Stimulated activated CD8-positive, alpha-beta memory T cell treated with anti-CD3 and anti-CD28 coated beads, Interleukin-12 subunit alpha, Interleukin-12 subunit beta, amount 100 ng/mL, for 1 hour (primary cell): ENCODE measurements around the gene FTO.
"Not testable (repeated sequence)": the region's sequence is repeated elsewhere in the genome, so short reads cannot be mapped to it uniquely, and the experiment has no call there.

Source experiments
- DNase-seq: peaks from one replicate; pipeline ENCODE4 v3.0.0-alpha.2; 2020; ENCODE audit warnings: low read depth

Gene FTO

DNA sequence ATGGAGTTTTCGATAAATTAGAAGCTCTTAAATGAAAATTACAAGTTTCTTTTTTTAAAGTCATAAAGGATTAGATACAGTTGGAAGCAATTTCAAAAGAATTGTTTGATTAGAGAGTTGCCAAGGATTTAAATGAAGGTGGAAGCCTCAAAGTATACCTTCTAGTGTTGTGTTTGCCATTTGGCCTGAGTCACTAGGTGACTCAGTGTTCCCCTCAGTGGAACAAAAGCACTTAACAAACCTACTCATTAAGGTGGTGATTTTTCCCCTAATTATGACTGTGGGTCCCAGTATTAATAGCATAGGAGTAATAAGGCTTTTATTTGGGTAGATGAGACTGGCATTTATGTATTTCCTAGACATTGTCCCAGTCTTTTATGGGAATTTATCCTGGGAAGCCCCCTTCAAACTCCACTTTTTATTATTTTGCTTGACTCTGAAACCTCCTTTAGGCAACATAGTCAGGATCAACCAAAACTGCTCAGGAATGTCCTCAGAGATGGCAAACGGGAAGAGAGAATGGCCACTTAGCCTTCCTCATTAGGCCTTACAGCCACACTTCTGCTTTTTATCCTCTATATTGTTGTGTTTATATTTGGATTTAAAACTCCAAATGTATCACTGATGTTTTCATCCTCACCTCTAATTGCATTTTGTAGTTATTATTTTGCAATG, 161.0 kb downstream of the FTO start:
- no peak for DNase-seq

DNA sequence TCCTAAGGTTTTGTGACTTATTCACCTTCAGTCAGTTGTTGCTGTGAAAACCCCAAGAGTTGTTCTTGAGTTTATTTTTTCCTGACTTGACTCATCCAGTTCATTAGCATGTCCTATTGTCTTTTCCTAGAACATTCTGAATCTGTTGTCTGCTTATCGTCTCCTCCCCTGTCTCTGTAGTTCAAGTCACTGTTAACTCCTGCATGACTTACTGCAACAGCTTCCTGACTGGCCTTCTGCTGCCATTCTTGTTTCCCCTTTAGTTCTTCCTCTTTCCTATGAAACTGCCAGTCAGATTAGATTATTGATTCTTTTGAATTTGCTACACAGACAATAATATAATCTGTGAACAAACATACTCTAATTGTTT, 161.5 kb downstream of the FTO start:
- no peak for DNase-seq

DNA sequence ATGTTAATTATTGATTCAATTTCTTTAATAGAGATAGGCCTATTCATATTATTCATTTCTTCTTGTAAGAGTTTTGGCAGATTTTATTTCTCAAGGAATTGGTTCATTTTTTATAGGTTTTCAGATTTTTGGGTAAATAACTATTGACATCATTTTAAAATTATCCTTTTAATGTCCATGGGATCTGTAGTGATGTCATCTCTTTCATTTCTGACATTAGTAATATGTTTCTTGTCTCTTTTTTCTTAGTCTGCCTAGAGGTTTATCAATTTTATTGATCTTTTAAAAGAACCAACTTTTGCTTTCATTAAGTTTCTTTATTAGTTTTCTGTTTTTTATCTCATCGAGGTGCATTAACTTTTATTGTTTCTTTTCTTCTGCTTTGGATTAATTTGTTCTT, 162.6 kb downstream of the FTO start:
- no peak for DNase-seq

DNA sequence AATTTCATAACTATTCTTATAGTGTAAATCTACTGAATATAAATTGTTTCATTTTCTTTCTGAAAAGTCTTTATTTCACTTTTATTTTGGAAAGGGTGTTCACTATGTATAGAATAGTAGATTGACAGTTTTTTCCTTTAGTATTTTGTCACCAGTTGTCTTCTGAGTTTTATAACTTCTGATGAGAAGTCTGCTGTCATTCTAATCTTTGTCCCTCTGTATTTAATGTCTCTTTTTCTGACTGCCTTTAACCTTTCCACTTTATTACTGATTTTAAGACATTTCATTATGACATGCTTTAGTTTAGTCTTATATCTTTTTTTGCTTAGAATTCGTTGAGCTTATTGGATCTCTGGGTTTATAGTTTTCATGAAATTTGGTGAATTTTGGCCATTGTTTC, 166.9 kb downstream of the FTO start:
- DNase-seq = no peak

DNA sequence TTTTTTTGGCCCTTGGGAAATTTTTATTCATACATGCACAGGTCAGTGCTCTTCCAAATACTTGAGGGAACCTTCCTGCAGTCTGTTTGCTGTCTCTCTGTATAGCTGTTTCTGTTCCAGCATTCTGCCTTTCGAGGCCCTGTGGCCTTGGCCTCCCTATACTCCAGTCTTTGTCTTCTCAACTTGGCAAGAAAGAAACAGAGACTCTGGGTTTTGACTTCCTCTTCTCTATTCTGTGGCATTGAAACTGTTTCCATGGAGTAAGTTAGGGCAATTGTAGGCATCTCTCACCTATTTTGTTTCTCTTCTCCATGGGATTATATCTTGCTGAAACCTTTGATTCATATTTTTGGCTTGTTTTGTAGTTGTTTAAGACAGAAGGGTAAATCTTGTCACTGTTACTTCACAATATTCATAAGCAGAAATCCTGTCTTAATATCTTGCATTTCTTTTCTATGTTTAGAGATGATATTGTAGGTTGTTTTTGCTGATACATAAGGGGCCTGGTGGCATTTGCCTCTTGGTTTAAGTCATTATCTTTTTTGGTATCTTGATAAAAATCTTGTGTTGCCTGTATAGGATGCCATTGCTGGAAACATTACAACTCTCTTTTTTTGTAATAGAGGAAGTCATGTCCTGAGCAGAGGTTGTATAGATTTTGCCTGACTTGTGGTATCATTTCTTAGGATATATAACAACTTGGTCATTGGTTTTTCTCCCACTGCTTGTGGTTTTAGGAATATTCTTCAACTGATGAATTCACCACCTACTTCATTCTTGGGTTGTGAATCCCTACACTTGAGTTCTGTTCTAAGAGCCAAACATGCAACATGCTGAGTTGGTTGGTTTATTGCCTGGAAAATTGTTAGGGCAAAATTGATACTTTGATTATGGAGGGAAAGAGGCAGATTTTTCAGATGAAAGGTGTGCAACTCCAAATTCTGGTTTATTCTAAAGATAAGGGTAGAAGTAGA, 168.6 kb downstream of the FTO start:
- no peak for DNase-seq

DNA sequence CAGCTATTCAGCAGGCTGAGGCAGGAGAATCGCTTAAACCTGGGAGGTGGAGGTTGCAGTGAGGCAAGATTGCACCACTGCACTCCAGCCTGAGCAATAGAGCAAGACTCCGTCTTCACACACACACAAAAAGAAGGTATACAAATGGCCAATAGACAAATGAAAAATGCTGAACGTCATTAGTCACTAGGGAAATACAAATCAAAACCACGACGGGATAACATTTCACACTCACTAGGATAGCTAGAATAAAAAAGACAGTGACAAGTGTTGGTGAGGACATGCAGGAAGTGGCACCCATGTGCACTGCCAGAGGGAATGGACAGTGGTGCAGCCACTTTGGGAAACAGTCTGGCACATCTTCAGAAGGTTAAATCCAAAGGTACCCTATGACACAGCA, 172.9 kb downstream of the FTO start:
- no peak for DNase-seq

DNA sequence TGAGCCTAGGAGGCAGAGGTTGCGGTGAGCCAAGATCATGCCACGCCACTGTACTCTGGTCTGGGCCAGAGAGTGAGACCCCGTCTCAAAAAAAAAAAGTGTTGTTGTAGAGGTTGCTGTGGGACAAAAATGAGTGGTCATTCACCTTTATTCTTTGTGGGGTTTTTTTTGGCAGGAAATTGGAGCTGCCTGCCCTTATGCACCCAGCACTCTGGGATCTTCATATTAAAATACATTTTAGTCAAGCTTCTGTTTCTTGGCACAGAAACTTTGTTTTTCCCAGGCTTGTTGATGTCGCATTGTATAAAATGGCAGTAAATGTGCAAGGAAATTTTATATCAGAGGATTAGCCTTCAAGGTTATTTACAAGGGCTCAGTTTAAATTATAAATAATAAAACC, 174.3 kb downstream of the FTO start:
- no peak for DNase-seq

DNA sequence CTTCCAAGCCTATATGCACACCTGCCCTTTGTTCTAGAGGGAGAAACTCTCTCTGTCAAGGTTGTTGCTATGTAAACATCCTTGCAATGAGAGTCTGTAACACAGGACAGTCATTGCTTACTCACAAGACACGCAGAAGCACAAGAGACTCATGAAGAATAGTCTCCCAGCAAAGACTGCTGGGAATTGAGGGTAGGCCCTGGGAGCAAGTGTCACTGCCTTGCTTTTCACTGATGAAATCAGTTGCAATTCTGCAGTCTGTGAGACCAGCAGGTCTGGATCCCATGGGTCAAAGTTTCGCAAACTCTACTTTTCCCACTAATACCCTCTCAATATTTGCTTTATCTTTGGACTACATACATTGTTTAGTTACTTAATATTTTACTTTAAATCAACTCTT, 177.4 kb downstream of the FTO start:
- DNase-seq = no peak

DNA sequence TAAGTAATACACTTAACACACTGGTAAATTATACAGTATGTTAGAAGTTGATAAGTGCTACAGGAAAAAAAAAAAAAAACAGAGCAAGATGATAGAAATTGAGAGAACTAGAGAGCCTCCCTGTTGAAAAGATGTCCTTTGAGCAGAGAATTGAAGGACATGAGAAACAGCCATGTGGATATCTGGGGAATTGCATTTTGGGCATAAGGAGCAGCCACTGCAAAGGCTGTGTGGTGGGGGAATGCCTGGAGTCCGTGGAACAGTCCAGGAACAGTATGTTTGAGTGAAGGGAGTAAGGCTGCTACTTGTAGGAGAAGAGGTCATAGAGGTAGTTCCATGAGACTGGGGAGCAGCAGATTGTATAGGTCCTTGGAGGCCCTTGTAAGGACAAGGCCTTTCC, 178.4 kb downstream of the FTO start:
- no peak for DNase-seq

DNA sequence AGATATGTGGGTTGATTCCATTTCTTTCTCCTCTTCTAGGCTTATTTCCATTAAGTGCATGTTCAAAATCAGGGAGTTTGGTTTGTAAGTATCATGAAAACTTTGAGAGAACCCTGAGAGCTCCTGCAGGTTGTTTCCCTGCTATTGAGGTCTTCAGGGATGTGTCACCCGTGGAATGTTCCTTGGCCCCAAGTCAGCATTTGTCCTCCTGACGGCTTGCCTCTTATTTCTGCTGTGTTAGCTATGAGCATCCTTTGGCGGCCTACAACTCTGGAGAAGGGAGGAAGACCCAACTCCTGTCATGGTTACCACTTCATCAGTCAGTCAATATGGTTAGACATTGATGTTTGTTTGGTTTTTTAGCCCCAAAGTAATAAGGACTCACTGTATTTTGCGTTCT, 180.8 kb downstream of the FTO start:
- no peak for DNase-seq

DNA sequence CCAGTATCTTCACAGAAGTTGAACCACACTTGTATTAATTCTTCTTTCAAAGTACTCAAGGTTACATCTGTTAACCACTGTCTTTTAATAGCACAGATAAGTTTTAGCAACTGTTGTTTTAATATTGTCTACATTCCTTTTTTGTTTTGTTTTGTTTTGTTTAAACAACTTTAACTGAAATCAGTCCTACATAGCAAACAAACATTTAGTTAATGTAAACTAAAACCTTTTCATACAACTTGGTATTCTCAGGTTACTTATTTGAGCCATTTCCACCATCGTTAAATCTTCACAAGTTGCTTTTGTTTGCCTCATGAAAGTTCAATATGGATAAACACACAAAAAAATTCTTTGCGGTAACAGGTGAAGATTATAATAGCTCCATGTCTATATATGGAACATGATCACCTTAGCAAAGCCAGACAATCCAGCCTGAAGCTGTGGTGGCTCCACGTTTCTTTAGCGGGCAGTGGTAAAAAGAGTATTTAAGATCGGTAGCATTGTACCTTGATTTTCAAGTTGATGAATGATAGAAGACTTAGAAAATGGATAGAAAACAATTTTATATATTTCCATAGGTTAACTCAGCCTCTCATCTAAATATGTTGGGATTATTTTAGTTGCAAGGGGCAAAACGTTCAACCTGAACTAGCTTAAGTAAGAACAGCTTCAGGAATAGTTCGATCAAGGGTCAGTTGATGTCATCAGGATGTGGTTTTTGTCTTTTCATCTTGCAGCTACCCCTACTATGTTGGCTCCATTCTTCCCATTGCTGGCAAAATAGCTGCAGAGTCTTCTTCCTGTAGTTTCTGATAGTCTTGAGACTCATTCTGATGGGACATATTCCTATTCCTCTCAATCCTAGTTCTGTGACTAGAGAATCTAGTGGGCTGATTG, 182.8 kb downstream of the FTO start:
- no peak for DNase-seq

DNA sequence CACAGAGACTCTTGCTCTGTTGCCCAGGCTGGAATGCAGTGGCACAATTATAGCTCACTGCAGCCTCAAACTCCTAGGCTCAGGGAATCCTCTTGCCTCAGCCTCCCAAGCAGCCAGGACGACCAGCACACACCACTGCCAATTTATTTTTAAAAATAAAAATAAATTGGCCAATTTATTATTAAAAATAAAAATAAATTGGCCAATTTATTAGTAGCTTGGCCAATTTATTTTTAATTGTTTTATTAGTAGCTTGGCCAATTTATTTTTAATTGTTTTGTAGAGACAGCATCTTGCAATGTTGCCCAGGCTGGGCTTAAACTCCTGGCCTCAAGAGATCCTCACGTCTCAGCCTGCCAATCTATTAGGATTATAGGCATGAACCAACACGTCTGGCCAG, 184.3 kb downstream of the FTO start:
- DNase-seq = no peak

DNA sequence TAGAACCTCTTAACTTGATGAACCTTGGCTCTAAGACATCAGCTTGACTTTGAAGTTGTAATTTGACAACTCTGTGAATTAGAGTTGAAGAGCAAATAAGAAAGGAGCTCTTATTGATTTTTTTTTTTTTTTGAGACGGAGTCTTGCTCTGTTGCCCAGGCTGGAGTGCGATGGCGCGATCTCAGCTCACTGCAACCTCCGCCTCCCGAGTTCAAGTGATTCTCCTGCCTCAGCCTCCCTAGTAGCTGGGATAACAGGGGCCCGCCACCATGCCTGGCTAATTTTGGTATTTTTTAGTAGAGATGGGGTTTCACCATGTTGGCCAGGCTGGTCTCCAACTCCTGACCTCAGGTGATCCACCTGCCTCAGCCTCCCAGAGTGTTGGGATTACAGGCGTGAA, 186.9 kb downstream of the FTO start:
- not testable (repeated sequence) for DNase-seq

DNA sequence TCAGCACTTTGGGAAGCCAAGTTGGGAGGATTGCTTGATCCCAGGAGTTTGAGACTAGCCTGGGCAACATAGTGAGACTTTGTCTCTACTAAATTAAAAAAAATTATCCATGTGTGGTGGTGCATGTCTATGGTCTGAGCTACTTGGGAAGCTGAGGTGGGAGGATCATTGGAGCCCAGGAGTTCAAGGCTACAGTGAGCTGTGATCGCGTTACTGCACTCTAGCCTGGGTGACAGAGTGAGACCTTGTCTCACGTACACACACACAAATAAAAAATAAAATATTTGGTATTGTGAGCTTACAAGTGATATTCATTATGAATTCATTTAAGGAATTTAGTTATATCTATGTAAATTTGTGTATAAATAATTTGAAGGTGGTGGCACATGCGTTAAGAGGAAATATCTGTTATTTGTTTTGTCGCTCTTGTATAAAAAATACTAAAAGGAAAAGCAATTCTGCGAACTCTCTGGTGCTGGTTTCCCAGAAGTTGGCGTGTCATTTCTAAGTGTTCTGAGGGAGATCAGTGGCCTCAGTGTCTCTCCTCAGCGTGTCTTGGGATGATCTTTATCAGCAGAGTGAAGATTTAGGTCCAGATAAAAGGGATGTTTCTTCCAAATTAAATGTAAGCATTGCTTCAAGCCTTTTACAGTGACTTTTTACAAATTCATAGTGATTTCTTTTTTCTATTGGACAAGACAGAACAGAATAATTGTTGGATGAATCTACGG, 187.6 kb downstream of the FTO start:
- no peak for DNase-seq

DNA sequence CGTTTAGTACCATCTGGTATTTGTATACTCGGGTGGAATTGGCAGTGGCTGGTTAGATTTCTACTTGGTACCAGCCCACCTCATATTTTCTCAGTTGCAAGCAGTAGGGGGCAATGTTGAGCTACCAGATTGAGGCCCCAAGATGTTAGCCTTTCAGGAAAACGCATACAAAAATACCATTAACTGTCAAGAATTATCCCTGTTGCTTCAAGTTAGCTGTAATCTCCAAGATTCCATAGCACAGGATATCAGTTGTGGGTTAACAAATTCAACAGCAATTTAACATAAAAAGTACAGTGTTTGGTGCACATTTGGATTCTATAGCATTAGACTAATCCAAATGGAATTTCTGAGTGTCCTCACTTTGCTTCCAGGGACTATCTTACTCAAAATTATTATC, 188.2 kb downstream of the FTO start:
- DNase-seq = peak; percentile 30

DNA sequence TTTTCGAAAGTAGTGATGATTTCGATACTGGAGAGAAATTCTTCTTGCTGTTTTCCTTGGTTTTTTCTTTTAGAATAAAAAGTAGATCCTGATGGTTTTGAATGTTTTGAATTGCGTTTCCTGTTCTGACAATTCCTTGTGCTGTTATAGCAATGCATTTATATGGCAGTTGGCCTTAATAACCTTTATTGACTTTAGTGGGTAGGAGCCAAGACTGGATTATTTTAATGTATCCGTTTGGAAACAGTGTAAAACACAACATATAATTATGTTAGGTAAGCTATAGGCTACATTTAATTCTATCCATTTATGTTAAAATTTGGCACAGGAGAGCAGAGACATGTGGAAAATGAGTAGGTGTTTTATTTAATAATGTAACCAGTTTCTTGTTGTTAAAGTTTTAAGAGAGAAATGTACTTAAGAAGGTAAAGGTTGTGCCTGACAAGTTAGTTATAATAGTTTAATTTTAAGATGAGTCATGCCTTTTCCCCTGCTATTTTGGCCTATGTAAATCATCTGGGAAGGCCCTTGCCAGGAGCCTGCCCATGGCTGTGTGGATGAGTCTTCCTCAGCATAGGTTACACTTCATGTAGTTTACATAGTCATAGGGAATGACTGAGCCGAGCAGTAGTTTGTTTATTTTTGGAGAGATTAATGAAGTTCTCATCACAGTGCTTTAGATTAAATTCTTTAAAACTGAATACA, 189.9 kb downstream of the FTO start:
- no peak for DNase-seq

DNA sequence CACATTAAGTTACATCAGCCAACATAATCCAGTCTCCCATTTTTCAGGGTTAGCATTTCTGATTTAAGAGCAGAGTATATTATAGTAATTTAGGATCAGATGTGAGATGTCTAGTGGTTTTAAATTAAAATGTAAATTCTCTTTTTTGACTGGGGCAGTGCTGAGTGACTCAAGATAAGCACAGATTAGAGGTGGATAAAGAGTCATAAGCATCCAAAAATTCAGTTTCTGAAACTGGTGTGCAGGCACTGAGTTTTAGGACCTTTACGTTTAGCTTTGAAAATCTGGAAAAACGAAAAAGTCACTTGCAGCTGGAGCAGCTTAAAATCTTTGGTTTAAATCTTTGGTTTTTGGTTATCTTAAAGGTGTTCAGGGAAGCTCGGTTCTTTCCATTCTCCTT, 190.7 kb downstream of the FTO start:
- DNase-seq = no peak

DNA sequence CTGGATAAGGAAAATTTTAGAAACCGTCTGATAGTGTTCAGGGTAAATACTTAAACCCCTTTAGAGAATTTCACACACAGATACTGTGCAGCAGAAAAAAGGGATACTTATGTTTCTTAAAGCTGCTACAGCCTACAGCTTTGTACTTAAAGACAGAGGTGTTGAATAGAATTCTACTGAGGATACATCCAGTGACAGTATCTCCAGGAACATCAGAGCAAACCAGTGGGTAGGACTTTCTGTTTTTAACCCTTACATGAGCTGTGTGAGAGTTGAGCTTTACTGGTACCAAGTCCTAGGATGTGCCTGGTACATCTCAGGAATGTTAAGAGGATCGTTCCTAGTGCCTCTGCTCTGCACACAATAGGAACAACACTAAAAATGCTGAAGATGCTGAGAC, 191.5 kb downstream of the FTO start:
- DNase-seq = no peak

DNA sequence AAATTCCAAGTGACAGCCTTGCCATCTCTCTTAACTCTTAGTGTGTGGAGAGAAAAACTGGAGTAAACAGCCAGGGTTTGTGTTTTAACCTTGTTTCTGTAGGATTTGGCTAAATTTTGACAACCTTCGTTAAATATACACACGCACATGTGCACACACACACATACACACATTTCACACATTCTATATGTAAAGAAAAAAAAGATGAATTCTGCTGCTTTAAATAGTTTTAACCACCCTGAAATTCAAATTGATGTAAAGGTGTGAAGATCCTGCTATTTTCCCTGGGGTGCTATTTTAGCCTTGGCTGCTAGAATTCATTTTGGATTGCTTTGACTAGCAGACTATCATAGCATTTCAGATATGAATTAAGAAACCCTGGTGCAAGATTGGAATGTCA, 191.9 kb downstream of the FTO start:
- DNase-seq = no peak

DNA sequence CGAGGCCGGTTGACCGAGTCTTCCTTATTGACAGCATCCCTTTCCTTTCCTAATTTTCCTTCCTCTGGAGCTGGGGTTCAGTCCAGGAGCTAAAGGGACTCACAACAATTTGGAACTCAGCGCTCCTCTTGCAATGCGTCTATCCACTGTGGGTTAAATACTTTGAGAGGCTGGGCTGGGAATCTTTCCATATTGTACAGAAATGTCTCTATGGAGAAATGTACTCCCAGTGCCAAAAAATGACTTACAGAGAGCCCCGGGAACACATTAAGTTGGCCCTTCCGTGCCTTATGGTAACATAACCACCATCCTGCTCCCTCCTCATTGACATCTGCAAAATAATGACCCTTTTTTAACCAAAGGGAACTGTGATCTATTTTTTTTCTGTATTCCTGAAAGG, 192.8 kb downstream of the FTO start:
- no peak for DNase-seq

DNA sequence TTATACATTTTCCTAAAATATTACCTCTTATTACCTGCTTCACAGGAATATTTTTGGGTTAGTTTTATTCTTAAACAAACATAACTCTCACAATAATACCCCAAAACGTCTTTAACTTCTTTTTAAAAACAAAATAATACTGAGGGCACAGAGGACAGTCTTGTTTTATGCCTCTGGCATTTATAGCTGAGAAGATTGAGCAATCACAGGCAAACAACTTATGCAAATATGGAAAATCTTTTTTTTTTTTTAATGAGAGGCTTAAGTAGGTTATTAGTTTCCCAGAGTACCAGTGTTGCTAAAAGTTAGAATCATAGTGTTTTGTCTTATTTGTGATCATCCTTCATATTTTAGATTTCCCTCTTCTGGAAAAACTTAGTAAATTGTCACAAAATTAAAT, 195.0 kb downstream of the FTO start:
- no peak for DNase-seq
